HG03378 (cell line): Measurements from ENCODE around the gene ID1.
"Not testable (repeated sequence)": the region's sequence is repeated elsewhere in the genome, so short reads cannot be mapped to it uniquely, and the experiment has no call there.

Source experiments
- ATAC-seq: cut with Tn5 transposase; IDR thresholded peaks from one replicate; pipeline ENCODE4 v1.9.1; 2021; ENCODE audit warnings: mild to moderate bottlenecking, moderate library complexity; ENCODE audit not compliant: unreplicated experiment

The ID1 gene

DNA sequence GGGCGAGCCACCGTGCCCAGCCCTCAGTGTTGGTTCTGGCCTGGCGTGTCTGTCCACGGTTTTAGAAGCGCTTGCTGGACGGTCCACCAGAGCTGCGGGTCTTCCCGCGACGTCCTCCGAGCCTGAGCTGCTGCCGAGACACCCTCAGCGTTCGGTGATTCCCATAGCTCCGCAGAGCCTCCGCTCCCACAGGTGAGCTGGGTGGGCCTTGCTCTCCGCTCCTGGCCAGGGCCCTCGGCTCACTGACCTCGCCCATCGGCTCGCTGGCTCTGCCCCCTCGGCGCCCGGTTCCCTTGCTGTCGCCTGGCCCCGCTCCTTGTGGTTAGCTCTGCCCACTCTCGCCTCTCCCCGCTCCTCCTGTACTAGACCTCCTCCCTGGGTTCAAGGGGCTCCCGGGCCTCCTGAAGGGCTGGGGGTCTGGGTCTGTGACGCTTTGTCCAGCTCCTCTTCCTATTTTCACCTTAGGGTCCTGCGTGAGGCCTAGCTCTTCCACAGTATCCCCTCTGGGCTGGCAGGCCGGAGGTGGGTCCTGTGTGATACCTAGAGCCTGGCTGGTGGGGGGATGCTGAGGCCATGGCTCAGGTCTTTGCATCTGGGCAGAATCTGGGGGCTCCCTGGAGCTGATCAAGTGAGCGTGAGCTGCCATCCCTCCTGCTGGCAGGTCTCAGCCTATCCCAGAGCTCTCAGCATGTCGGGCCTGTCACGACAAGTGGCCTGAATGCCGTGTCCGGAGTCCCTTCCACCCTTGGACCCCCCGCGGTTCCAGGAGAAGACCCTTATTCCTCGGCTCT lies 27.7 kb downstream of the ID1 start:
- no peak for ATAC-seq

DNA sequence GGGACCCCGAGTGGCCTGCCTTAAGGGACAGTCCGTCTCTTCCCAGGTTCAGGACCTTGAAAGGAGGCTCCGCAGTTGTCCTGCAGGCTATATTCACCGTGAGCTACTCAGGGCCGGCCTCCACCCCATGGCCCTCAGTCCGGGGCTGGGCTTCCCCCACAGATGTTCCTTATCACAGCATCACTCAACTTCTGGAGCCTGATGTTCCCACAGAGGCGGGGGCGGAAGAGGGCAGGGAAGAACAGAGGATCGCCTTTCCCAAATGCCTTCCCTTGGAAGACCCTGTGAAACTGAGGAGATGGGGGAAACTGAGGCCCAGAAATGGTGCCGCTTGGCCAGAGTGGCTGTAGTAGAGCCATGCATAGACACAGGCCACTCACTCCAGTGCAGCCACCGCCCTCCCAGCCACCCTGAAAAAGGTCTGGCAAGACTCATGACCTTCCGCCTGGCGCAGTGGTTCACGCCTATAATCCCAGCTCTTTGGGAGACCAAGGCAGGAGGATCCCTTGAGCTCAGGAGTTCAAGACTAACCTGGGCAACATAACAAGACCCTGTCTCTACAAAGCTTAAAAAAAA lies 28.3 kb downstream of the ID1 start:
- ATAC-seq: no peak

DNA sequence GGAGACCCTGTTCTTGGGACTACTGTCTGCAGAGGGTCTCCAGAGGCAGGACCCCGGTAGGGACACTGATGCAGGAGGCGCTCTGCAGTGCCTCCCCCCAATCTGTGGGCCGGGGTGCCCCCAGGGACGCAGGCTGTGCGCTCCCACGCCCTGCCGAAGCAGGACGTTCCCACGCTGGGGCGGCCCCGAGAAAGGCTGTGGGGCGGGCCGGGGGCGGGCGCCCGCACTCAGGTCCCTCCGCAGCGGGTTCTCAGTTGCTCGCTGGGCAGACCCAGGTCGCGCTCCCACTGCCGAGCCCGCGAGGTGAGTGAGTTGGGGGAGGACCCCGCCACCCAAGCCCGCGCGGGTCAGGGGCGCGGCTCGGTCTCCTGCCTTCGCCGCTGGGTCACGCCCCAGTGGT lies 32.6 kb downstream of the ID1 start, which contains the start of gene COX4I2:
Gene COX4I2, plus strand, starts transcription at position 253 of the 400 bp plus-strand sequence. CDS start 1,106 bp downstream, outside the sequence.
- no peak for ATAC-seq

DNA sequence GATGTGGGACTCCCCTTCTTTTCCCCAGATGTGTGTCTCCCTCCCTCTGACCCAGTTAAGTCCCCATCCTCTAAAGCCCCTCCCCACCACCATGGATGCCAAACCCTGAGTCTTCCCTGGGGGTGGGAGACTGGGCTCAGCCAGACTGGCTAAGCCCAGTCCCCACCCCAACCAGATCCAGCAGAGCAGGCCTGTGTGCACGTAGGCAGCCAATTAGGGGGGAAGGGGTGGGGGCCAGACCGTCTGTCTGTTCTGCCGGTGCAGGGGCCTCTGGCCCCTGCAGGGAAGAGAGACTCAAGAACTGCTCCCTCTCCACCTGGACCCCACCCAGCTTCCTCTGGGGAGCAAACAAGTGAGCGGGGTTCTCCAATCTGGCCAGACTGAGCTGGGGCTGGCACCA lies 33.2 kb downstream of the ID1 start:
- ATAC-seq: no peak

DNA sequence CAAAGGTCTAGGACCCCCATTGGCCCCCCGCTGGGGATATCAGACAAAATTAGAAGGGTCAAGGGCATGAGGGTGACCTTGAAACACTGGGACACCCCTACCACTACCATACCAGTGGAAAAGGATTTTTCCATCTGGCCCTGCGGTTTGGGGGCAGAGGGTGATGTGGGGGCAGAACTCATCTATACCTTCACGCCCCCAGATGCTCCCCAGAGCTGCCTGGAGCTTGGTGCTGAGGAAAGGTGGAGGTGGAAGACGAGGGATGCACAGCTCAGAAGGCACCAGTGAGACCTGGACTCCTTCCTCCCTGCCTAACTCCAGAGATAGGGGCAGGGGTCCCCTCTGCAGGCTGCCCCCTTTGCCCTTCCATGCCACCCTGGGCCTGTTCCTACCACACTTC lies 33.7 kb downstream of the ID1 start:
- ATAC-seq: no peak

DNA sequence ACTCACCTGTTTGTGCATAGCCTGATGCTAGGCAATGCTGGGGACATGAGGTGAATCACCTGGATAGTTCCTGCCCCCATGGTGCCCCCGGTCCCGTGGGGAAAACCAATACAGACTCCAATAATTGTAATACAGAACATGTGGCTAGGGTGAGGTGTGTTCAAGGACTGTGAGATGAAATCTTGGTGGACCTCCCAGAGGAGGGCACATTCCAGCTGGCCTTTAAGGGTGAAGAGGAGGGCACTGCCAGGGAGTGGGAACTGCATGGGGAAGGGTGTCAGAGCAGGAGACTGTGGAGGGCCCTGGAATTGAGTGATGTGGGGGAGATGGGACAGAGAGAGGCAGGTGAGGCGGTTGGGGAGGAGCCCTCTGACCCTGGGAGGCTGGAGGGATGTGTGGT lies 35.2 kb downstream of the ID1 start:
- ATAC-seq: no peak

DNA sequence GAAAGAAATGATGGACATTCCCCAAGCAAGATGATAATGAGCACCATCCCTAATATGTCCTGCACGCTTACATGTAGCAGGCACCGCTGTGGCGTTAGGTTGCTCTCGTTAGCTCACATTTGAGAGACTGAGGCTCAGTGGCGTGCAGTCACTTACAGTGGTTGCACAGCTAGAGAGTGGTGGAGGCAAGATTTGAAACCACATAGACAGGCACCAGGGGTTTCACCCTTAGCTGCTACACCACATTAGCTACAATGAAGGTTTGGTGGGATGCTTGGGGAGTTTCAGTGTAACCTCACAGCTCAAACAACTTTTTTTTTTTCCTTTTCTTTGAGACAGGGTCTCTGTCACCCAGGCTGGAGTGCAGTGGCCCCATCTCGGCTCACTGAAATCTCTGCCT lies 36.3 kb downstream of the ID1 start:
- no peak for ATAC-seq

DNA sequence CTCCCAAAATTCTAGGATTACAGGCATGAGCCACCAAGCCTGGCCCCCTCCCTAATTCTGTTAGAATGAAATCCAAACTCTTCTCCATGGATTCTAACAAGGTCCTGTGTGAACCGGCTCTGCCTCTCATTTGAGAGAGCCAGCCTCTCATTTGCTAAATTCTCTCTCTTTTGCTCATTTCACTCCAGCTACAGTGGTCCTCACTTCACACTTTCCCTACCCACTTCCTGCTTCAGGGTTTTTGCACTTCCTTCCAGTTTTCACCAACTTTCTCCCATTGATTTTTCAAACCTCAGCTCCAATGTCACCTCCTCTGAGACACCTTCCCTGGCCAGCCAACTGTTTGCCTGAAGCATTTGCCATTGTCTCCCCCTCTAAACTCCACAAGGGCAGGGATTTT lies 37.7 kb downstream of the ID1 start:
- ATAC-seq: no peak

DNA sequence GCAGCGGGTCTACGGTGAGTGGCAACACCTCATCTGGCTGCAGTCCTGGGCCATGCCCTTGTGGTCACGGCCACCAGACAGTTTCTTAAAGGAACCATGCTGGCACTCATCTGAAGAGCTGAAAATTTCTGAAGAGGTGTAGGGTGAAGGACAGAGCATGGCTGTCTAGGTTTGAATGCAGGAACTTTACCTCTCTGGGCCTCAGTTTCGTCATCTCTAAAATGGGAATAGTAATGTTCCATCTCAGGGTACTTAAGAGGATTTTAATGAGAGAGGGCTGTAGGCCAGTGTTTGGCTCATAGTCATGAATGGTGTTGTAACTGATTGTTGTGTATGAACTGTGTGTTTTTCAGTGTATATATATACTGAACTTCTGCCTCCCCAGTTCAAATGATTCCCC lies 38.4 kb downstream of the ID1 start:
- no peak for ATAC-seq

DNA sequence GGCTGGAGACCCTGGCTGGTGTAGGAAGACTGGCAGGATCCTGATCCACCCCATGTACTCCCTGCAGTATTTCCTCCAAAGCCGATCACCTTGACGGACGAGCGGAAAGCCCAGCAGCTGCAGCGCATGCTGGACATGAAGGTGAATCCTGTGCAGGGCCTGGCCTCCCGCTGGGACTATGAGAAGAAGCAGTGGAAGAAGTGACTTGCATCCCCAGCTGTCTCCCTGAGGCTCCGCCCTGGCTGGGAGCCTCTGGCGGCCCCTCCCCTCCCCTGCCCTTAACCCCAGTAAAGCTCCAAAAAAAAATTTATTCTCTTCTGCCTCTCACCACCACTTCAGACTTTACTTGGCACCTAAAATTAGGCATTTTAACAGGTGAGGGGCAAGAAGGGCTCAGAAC lies 39.6 kb downstream of the ID1 start:
- no peak for ATAC-seq

DNA sequence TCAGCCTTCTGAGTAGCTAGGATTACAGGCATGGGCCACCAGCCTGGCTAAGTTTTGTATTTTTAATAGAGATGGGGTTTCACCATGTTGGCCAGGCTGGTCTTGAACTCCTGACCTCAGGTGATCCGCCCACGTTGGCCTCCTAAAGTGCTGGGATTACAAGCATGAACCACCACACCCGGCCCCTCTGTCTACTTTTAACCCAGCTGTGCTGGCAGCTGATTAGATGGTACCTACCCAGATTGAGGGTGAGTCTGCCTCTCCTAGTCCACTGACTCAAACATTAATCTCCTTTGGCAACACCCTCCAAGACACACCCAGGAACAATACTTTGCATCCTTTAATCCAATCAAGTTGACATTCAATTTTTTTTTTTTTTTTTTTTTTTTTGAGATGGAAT lies 43.0 kb downstream of the ID1 start:
- ATAC-seq: not testable (repeated sequence)

DNA sequence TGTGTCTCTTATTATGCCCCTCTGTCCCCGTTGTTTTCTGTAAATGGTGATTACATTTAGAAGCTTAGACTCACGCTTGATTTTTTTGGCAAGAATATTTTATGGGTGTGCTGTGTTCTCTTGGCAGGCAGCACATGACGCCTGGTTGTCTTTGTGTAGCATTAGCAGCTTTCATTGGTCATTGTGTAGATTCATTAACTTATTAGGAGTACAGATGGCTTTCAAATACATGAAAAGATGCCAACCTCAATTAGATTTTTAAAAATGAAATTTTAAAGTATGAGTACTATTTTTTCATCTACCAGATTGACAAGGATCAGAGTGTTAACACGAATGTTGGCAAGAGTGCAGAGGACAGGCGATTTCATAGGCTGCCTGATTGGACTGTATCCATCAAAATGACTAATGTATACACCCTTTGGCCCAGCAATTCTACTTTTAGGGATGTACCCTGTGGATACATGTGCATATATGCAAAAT lies 47.9 kb downstream of the ID1 start:
- no peak for ATAC-seq

DNA sequence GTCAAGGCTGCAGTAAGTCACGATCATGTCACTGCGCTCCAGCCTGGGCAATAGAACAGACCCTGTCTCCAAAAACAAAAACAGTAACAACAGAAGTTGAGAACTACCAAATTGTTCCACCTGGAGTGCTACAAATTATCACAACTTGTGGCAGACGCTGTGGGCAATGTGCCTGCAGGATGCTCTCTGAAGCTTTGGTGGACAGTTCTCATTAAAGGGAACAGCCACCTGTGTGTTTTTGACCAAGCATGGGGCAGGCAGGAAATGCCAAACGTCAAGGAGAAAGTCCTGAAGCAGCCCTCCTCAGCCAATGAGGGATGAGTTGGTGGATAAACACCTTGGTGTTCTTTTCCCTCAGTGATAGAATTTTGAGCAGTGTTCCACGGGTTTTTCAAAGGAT lies 48.5 kb downstream of the ID1 start:
- no peak for ATAC-seq

DNA sequence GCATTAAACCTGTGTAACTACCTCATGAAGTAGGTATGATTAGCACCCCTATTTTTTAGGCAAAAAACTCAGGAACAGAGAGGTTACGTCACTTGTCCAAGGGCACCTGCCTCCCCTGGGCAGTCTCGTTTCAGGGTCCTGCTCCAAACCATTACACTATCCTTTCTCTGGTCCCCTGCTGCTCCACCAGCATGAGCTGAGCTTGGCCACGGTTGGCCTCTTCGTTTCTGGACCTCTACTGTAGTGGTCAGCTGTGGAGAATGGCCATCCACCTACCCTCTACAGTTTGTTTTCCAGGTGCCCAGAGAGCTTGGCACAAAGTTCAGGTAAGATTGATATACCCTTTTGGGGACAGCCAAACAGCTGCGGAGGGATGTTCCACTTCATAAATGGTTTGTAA lies 49.4 kb downstream of the ID1 start:
- no peak for ATAC-seq
